COLO829 (cell line): ENCODE results near the gene SDS.

ENCODE experiments used
- DNase-seq: peaks from one replicate; pipeline ENCODE4 v3.0.0; 2012; ENCODE audit warnings: low spot score

The SDS gene

DNA sequence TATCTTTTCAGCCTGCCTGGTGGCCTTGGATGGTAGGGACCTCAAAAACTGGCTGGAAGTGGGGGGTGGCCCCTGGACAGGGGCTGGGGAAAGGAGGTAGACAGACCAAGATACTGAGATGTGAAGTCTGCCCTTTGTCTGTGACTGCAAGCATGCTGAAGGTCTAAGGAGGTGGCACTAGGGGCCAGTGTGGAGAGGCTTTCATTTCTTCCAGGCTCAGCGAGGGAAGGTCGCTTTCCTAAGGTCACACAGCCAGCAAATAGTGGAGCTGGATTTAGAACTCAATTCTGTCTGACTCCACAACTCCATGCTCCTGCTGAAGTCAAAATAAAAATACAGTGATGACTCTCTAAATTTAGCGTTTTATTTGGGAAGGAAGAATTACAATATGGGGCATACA is 56.6 kb downstream of the SDS start:
- DNase-seq = no peak

DNA sequence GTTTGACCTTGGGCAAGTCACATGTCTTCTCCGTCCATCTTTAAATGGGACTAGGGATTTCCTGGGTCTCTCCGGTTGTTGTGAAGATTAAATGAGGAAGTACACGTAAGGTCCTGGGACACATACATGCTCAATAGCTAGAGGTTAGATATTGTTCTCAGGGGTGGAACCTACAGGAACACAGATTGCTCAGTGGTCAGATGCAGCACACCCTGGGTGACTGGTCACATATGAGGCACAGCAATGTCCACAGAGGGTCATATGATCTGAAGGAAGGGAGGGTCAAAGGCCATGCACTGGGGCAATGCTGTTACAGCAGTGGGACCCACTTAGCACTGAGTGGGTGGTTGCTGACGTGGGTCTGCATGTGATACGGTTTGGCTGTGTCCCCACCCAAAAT is 57.3 kb downstream of the SDS start:
- DNase-seq = no peak

DNA sequence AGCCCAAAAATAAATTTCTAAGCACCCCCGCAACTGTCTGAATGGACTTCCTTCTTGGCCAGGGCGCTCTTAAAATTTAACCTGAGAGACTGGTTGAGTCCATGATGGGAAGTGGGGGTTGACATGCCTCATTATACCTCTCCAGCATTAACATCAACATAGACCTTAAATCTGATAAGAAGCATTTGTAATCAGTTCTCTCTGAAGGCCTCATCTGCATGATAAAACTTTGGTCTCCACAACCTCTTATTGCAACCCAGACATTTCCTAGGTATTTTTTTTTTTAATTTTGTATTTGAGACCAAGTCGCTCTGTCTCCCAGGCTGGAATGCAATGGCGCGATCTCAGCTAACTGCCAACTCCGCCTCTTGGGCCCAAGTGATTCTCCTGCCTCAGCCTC is 58.4 kb downstream of the SDS start:
- no peak for DNase-seq
